Upper lobe of left lung (tissue), 4 donors: ENCODE results near the gene HECTD4.

Source experiments
- CTCF ChIP-seq, 6 experiments: fragments of 450-650 bp in 4 of 6; fragments of 200-600 bp in 2 of 6; sonication (generic) in 2 of 6; IDR thresholded peaks; one replicate each; pipeline ENCODE4 v1.5.1; 2016 to 2019; ENCODE audit warnings: antibody characterized with exemption in 6 of 6
- EP300 ChIP-seq, 4 donors: sonication (generic); formaldehyde crosslinking; IDR thresholded peaks; one replicate each; pipeline ENCODE4 v1.5.1; 2017; ENCODE audit warnings: antibody characterized with exemption in 4 of 4, control low read depth in 2 of 4
- POLR2A ChIP-seq, 4 donors: fragments of 450-650 bp; IDR thresholded peaks; one replicate each; pipeline ENCODE4 v1.5.1; 2016 to 2017; ENCODE audit warnings: antibody characterized with exemption in 4 of 4, mild to moderate bottlenecking in 2 of 4
- POLR2AphosphoS5 ChIP-seq, 2 donors: sonication (generic); formaldehyde crosslinking; IDR thresholded peaks; one replicate each; pipeline ENCODE4 v1.5.1; 2017; ENCODE audit warnings: antibody characterized with exemption in 2 of 2

- TF ChIP-seq CTCF (IDR thresholded peaks at IDR 0.05) (no peak), POLR2A (IDR thresholded peaks at IDR 0.05) (no peak), EP300 (IDR thresholded peaks at IDR 0.05) (no peak), POLR2AphosphoS5 (IDR thresholded peaks at IDR 0.05) (no peak)
Measured at GRCh38 chr12:112285600-112286401, 96.4 kb downstream of the HECTD4 start.
